ENCODE results near the gene ACOT7. TPM values are rescaled to one million over a fixed set of nuclear protein-coding genes. Genes with fewer than 3 reads are reported as not detected.

Gene ACOT7
- total and polyA plus RNA-seq, 2 donors: 14.2 to 22.2 TPM

DNA sequence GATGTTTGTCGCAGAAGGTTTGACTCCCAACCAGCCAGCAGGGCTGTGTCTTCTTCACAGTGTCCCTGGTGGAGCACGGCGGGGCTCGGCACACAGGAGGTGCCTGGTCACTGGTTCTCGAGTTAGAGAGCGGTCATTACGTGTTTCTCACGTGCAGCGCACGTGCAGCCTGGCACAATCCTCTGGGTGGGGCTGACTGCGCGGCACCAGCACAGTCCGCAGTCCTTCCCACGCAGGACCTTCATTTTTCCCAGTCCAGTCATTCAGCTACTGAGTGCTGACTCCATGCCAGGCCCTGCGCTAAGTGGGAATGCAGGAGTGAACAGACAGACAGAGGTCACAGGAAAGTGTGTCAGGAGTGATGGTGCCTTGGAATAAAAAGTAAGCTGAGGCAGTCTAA, 86.5 kb downstream of the ACOT7 start:
- H3K36me3 ChIP-seq (ENCODE audit: control insufficient read depth in 2 of 2, insufficient read depth in 2 of 2, low read length in 1 of 2): no peaks in the 10 kb centered on the region
- no peak overlapping the region for H3K4me3 ChIP-seq (ENCODE audit: low read length in 2 of 2)
- 97% methylated on average over 15 of the region's 15 CpGs for WGBS
- DNase-seq (ENCODE audit: low read depth in 6 of 9, low spot score in 9 of 9): no peak
- H3K27ac ChIP-seq (ENCODE audit: low read depth in 1 of 2, low read length in 1 of 2): no peak overlapping the region
- H3K27me3 ChIP-seq (ENCODE audit: control insufficient read depth in 2 of 2, insufficient read depth in 1 of 2, low read length in 1 of 2): no peaks in the 10 kb centered on the region
- H3K4me1 ChIP-seq (ENCODE audit: control insufficient read depth in 2 of 2, insufficient read depth in 2 of 2, low read length in 2 of 2): no peaks in the 10 kb centered on the region
- peaks cover 2 to 4% of the 10 kb centered on the region in 2 donors for H3K9me3 ChIP-seq (ENCODE audit: control insufficient read depth in 2 of 2, insufficient read depth in 1 of 2, low read length in 1 of 2)

DNA sequence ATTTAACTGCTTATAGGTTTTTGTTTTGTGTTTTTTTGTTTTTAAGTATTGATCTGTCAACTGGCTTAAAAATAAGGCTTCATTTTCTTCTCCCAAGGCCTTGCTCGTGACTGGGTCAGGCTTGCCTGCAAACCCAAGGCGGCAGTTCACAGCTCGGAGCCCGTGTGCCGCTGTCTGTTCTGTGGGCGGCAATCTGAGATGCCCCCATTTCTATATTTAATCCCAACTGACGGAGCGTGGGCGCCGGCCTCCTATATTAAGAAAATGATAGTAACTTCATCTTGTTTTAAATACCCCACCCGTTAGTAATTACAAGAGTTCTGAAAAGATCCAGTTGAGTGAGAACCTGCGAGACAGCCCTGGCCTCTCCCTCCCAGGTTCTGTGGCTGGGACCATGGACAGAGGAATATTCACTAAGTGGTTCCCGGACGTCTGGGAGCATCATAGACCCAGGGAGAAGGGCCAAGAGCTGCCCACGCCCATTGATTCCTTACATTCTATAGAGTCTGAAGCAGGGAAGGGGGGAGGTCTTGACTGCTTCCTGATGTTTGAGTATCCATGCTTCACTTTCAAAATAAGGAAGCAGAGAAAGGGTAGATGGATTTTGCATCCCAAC, 90.1 kb downstream of the ACOT7 start:
- WGBS: 96% methylated on average over 15 of the region's 15 CpGs
- Histone ChIP-seq H3K27ac (ENCODE audit: low read depth in 1 of 2, low read length in 1 of 2) (no peak overlapping the region), H3K4me1 (ENCODE audit: control insufficient read depth in 2 of 2, insufficient read depth in 2 of 2, low read length in 2 of 2) (no peaks in the 10 kb centered on the region), H3K36me3 (ENCODE audit: control insufficient read depth in 2 of 2, insufficient read depth in 2 of 2, low read length in 1 of 2) (peaks cover 0 to 5% of the 10 kb centered on the region in 2 donors), H3K27me3 (ENCODE audit: control insufficient read depth in 2 of 2, insufficient read depth in 1 of 2, low read length in 1 of 2) (no peaks in the 10 kb centered on the region), H3K9me3 (ENCODE audit: control insufficient read depth in 2 of 2, insufficient read depth in 1 of 2, low read length in 1 of 2) (peaks cover 1 to 4% of the 10 kb centered on the region in 2 donors), H3K4me3 (ENCODE audit: low read length in 2 of 2) (no peak overlapping the region)
- DNase-seq (ENCODE audit: low read depth in 6 of 9, low spot score in 9 of 9): no peak

DNA sequence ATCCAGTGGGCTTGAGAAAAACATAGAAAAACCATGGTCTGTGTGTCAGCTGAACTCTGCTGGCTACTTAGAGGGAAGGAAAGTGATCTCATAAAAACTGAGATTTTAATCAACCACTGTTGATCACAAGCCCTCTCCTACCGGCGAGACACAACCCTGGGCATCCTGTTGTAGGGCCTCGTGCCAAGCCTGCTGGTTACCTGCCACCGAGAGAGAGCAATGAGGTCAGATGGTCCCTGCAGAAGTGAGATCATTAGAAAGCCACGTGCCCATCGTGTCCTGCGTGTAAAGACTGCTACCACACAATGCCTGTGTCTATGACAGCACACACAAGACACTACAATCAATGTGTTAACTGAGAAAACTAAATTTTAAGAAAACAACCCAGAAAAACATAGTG, 91.0 kb downstream of the ACOT7 start:
- 97% methylated on average over 7 of the region's 7 CpGs for WGBS
- Histone ChIP-seq H3K4me1 (ENCODE audit: control insufficient read depth in 2 of 2, insufficient read depth in 2 of 2, low read length in 2 of 2) (no peaks in the 10 kb centered on the region), H3K9me3 (ENCODE audit: control insufficient read depth in 2 of 2, insufficient read depth in 1 of 2, low read length in 1 of 2) (peaks cover under 1 to 4% of the 10 kb centered on the region in 2 donors), H3K27ac (ENCODE audit: low read depth in 1 of 2, low read length in 1 of 2) (no peak overlapping the region), H3K4me3 (ENCODE audit: low read length in 2 of 2) (no peak overlapping the region), H3K27me3 (ENCODE audit: control insufficient read depth in 2 of 2, insufficient read depth in 1 of 2, low read length in 1 of 2) (no peaks in the 10 kb centered on the region), H3K36me3 (ENCODE audit: control insufficient read depth in 2 of 2, insufficient read depth in 2 of 2, low read length in 1 of 2) (peaks cover 0 to 5% of the 10 kb centered on the region in 2 donors)
- no peak for DNase-seq (ENCODE audit: low read depth in 6 of 9, low spot score in 9 of 9)

DNA sequence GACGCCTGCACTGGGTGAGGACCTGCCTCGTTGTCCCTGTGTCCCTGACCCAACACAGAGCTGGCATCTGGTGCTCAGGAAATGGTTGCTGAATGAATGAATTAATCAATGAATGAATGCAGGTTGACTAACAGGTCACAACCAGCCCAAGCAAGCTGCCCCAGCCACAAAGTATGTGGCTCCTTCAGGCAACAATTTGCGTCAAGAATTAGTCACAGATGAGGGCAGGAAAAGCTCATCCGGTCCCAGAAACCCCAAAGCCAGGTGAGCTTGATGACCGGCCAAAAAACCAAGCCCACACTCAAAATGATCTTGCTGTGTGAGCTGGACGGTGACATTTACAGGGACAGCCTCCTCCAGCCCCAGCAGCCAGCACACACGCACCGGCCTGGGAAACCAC, 92.0 kb downstream of the ACOT7 start:
- H3K4me3 ChIP-seq (ENCODE audit: low read length in 2 of 2): no peak overlapping the region
- H3K9me3 ChIP-seq (ENCODE audit: control insufficient read depth in 2 of 2, insufficient read depth in 1 of 2, low read length in 1 of 2): peaks cover 0 to 4% of the 10 kb centered on the region in 2 donors
- no peak overlapping the region for H3K27ac ChIP-seq (ENCODE audit: low read depth in 1 of 2, low read length in 1 of 2)
- H3K36me3 ChIP-seq (ENCODE audit: control insufficient read depth in 2 of 2, insufficient read depth in 2 of 2, low read length in 1 of 2): peaks cover 0 to 5% of the 10 kb centered on the region in 2 donors
- H3K4me1 ChIP-seq (ENCODE audit: control insufficient read depth in 2 of 2, insufficient read depth in 2 of 2, low read length in 2 of 2): no peaks in the 10 kb centered on the region
- no peak for DNase-seq (ENCODE audit: low read depth in 6 of 9, low spot score in 9 of 9)
- no peaks in the 10 kb centered on the region for H3K27me3 ChIP-seq (ENCODE audit: control insufficient read depth in 2 of 2, insufficient read depth in 1 of 2, low read length in 1 of 2)
- 92% methylated on average over 8 of the region's 8 CpGs for WGBS

DNA sequence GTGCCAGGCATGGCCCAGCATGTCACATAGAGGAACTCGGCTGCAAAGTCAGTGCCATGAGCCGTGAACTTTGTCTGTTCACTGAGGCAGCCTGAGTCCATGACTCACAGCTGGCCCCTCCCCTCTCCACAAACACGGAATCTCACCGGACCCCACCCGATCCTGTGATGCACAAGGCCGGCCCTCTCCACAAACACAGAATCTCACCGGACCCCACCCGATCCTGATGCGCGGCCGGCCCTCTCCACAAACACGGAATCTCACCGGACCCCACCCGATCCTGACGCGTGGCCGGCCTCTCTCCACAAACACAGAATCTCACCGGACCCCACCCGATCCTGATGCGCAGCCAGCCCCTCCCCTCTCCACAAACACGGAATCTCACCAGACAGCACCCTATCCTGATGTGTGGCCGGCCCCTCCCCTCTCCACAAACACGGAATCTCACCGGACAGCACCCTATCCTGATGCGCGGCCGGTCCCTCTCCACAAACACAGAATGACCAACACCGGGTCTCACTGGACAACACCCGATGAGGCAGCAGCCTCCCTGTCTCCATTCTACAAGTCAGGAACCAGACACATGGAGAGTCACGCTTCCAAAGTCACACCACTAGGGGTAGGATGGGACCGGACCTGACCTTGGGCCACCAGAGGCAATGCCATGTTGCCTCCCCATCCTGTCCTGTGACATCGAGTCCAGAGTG, 93.1 kb downstream of the ACOT7 start:
- H3K4me3 ChIP-seq (ENCODE audit: low read length in 2 of 2): no peak overlapping the region
- no peaks in the 10 kb centered on the region for H3K4me1 ChIP-seq (ENCODE audit: control insufficient read depth in 2 of 2, insufficient read depth in 2 of 2, low read length in 2 of 2)
- no peak for DNase-seq (ENCODE audit: low read depth in 6 of 9, low spot score in 9 of 9)
- no peak overlapping the region for H3K27ac ChIP-seq (ENCODE audit: low read depth in 1 of 2, low read length in 1 of 2)
- H3K9me3 ChIP-seq (ENCODE audit: control insufficient read depth in 2 of 2, insufficient read depth in 1 of 2, low read length in 1 of 2): no peaks in the 10 kb centered on the region
- peaks cover 0 to 5% of the 10 kb centered on the region in 2 donors for H3K36me3 ChIP-seq (ENCODE audit: control insufficient read depth in 2 of 2, insufficient read depth in 2 of 2, low read length in 1 of 2)
- WGBS: 93% methylated on average over 32 of the region's 32 CpGs
- no peaks in the 10 kb centered on the region for H3K27me3 ChIP-seq (ENCODE audit: control insufficient read depth in 2 of 2, insufficient read depth in 1 of 2, low read length in 1 of 2)

DNA sequence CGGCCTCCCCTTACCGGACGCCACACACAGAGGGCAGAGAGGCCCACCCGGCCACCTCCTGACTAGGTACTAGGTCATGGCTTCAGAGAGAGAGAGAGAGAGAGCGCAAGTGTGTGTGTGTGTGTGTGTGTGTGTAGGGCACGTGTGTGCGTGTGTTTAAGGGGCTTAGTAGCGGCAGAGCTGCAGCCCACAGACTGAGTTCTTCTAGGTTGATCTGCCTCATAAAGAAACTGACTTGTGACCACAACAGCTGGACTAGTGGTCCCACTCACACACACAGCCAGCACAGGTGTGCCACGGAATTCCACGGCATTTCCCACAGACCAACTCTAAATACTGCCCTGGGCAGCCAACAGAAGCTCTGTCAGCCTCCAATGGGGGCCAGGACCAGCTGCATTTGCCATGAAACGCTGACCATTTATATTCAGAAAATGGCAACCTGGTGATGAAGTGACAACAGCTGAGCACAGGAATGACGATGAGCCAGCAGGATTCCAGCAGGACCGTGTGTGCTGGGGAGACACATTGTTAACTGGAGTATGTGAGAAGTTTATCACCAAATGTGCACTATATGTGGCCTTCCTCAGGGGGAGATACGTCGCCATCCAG, 93.9 kb downstream of the ACOT7 start:
- Histone ChIP-seq H3K9me3 (ENCODE audit: control insufficient read depth in 2 of 2, insufficient read depth in 1 of 2, low read length in 1 of 2) (no peaks in the 10 kb centered on the region), H3K4me1 (ENCODE audit: control insufficient read depth in 2 of 2, insufficient read depth in 2 of 2, low read length in 2 of 2) (peaks cover 0 to 1% of the 10 kb centered on the region in 2 donors), H3K4me3 (ENCODE audit: low read length in 2 of 2) (no peak overlapping the region), H3K27ac (ENCODE audit: low read depth in 1 of 2, low read length in 1 of 2) (no peak overlapping the region), H3K36me3 (ENCODE audit: control insufficient read depth in 2 of 2, insufficient read depth in 2 of 2, low read length in 1 of 2) (peaks cover 0 to 5% of the 10 kb centered on the region in 2 donors), H3K27me3 (ENCODE audit: control insufficient read depth in 2 of 2, insufficient read depth in 1 of 2, low read length in 1 of 2) (no peaks in the 10 kb centered on the region)
- no peak for DNase-seq (ENCODE audit: low read depth in 6 of 9, low spot score in 9 of 9)
- WGBS: 96% methylated on average over 15 of the region's 15 CpGs

DNA sequence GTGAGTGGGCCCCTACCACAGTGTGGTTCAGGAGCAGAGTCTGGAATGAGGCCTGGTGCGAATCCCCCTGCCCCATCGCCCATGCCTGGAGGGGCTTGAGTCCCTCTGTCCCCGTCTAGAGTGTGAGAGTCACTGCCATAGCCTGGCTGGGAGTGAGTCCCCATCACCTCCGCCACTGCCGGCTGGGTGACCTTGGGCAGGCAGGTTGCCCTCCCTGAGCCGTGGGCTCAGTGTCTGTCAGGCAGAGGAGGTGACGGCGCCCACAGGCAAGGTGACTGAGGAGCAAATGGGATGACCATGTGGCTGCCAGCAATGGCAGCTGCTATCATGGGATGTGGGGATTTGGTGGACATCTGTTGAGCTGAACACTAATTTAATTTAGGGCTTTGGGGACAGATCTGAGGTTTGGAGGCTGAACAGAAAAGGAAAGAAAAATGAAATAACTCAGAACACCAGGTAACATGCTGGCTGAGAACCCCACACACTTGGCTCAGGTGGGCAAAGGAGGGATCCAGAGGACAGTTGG, 94.6 kb downstream of the ACOT7 start:
- 99% methylated on average over 8 of the region's 8 CpGs for WGBS
- H3K36me3 ChIP-seq (ENCODE audit: control insufficient read depth in 2 of 2, insufficient read depth in 2 of 2, low read length in 1 of 2): peaks cover 0 to 10% of the 10 kb centered on the region in 2 donors
- peaks cover 0 to 7% of the 10 kb centered on the region in 2 donors for H3K4me1 ChIP-seq (ENCODE audit: control insufficient read depth in 2 of 2, insufficient read depth in 2 of 2, low read length in 2 of 2)
- H3K9me3 ChIP-seq (ENCODE audit: control insufficient read depth in 2 of 2, insufficient read depth in 1 of 2, low read length in 1 of 2): no peaks in the 10 kb centered on the region
- H3K27me3 ChIP-seq (ENCODE audit: control insufficient read depth in 2 of 2, insufficient read depth in 1 of 2, low read length in 1 of 2): no peaks in the 10 kb centered on the region
- DNase-seq (ENCODE audit: low read depth in 6 of 9, low spot score in 9 of 9): no peak
- H3K27ac ChIP-seq (ENCODE audit: low read depth in 1 of 2, low read length in 1 of 2): no peak overlapping the region
- H3K4me3 ChIP-seq (ENCODE audit: low read length in 2 of 2): no peak overlapping the region

DNA sequence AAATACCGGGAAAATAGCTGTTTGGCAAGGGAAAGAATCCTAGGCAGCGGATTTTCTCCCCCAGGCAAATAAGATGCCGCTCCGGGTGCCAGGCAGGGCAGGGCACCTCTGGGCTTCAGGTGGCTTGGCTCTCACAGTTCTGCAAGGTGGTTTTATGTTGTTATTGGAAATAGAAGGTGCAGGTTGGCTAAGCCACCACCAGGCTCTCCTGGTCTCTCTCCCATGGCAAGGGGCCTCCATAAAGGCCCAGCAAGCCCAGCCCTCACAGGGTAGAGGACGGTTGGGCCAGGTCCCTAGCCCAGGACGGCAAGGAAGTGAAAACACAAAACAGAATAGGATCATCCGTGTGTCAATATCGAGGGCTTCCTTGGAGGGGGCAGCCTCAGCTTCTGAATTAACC, 95.0 kb downstream of the ACOT7 start:
- Histone ChIP-seq H3K9me3 (ENCODE audit: control insufficient read depth in 2 of 2, insufficient read depth in 1 of 2, low read length in 1 of 2) (no peaks in the 10 kb centered on the region), H3K4me3 (ENCODE audit: low read length in 2 of 2) (no peak overlapping the region), H3K27me3 (ENCODE audit: control insufficient read depth in 2 of 2, insufficient read depth in 1 of 2, low read length in 1 of 2) (no peaks in the 10 kb centered on the region), H3K27ac (ENCODE audit: low read depth in 1 of 2, low read length in 1 of 2) (no peak overlapping the region), H3K4me1 (ENCODE audit: control insufficient read depth in 2 of 2, insufficient read depth in 2 of 2, low read length in 2 of 2) (peaks cover 0 to 7% of the 10 kb centered on the region in 2 donors), H3K36me3 (ENCODE audit: control insufficient read depth in 2 of 2, insufficient read depth in 2 of 2, low read length in 1 of 2) (peaks cover under 1 to 15% of the 10 kb centered on the region in 2 donors)
- WGBS: 90% methylated on average over 8 of the region's 8 CpGs
- no peak for DNase-seq (ENCODE audit: low read depth in 6 of 9, low spot score in 9 of 9)

DNA sequence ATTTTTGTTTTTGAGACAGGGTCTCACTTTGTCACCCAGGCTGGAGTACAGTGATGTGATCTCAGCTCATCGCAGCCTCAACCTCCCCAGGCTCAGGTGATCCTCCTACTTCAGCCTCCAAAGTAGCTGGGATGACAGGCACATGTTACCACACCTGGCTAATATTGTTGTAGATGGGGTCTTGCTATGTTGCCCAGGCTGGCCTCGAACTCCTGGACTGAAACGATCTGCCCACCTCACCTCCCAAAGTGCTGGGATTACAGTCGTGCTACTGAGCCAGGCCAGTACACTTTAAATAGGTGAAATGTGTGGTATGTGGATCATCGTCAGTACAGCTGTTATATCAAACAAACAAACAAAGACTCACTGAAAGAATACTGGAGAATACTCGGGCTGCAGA, 97.7 kb downstream of the ACOT7 start:
- H3K36me3 ChIP-seq (ENCODE audit: control insufficient read depth in 2 of 2, insufficient read depth in 2 of 2, low read length in 1 of 2): peaks cover 3 to 25% of the 10 kb centered on the region in 2 donors
- no peak for DNase-seq (ENCODE audit: low read depth in 6 of 9, low spot score in 9 of 9)
- peaks cover 0 to 7% of the 10 kb centered on the region in 2 donors for H3K4me1 ChIP-seq (ENCODE audit: control insufficient read depth in 2 of 2, insufficient read depth in 2 of 2, low read length in 2 of 2)
- H3K9me3 ChIP-seq (ENCODE audit: control insufficient read depth in 2 of 2, insufficient read depth in 1 of 2, low read length in 1 of 2): no peaks in the 10 kb centered on the region
- 97% methylated on average over 6 of the region's 6 CpGs for WGBS
- no peak overlapping the region for H3K4me3 ChIP-seq (ENCODE audit: low read length in 2 of 2)
- no peaks in the 10 kb centered on the region for H3K27me3 ChIP-seq (ENCODE audit: control insufficient read depth in 2 of 2, insufficient read depth in 1 of 2, low read length in 1 of 2)
- H3K27ac ChIP-seq (ENCODE audit: low read depth in 1 of 2, low read length in 1 of 2): no peak overlapping the region
